ENCODE data around the gene TMEM128.
"Not testable (repeated sequence)": the region's sequence is repeated elsewhere in the genome, so short reads cannot be mapped to it uniquely, and the experiment has no call there.

The TMEM128 gene

DNA sequence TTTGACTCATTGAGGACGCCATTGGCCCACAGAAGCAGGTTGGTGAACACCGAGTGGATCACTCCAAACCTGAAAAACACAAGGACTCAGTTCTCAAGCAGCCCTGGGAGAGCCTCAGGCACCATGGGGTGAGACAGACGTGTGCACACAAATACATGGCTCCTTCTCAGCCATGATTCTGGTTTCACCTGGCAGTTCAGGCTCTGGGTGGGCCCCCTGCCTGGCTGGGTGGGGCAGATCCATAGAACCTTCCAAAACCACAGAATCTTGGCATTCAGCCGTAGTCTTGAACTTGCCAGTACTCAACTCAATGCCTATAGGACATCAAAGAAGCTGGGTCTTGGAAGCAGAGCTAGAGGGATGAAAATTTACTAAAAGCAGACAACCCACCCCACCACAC is 45.5 kb downstream of the TMEM128 start:
- DNase-seq (ENCODE audit: low read depth in 2 of 2), result no peak
- no peak overlapping the region for H3K4me3 ChIP-seq (replicated peaks in 1 of 2; ENCODE audit: low read depth in 2 of 2, low read length in 2 of 2)
- TF ChIP-seq, protein P1, sequence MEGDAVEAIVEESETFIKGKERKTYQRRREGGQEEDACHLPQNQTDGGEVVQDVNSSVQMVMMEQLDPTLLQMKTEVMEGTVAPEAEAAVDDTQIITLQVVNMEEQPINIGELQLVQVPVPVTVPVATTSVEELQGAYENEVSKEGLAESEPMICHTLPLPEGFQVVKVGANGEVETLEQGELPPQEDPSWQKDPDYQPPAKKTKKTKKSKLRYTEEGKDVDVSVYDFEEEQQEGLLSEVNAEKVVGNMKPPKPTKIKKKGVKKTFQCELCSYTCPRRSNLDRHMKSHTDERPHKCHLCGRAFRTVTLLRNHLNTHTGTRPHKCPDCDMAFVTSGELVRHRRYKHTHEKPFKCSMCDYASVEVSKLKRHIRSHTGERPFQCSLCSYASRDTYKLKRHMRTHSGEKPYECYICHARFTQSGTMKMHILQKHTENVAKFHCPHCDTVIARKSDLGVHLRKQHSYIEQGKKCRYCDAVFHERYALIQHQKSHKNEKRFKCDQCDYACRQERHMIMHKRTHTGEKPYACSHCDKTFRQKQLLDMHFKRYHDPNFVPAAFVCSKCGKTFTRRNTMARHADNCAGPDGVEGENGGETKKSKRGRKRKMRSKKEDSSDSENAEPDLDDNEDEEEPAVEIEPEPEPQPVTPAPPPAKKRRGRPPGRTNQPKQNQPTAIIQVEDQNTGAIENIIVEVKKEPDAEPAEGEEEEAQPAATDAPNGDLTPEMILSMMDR (IDR thresholded peaks at IDR 0.05; ENCODE audit: low read depth, low read length), result no peak

DNA sequence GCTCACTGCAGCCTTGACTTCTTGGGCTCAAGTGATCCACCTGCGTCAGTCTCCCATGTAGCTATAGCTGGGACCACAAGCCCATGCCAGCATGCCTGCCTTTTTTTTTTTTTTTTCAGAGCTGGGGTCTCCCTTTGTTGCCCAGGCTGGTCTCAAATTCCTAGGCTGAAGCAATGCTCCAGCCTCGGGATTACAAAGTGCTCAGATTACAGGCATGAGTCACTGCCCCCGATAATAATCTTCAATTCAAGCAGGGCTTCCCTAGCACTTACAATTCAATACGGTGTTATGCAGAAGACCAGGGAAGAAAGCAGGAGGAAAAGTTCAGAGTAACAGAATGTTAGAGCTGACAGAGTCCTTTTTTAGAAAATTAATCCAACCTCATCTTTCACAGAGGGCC is 47.4 kb downstream of the TMEM128 start:
- TF ChIP-seq, protein P1 (IDR thresholded peaks at IDR 0.05; ENCODE audit: low read depth, low read length), result no peak
- DNase-seq (ENCODE audit: low read depth in 2 of 2), result no peak
- no peak overlapping the region for H3K4me3 ChIP-seq (replicated peaks in 1 of 2; ENCODE audit: low read depth in 2 of 2, low read length in 2 of 2)

DNA sequence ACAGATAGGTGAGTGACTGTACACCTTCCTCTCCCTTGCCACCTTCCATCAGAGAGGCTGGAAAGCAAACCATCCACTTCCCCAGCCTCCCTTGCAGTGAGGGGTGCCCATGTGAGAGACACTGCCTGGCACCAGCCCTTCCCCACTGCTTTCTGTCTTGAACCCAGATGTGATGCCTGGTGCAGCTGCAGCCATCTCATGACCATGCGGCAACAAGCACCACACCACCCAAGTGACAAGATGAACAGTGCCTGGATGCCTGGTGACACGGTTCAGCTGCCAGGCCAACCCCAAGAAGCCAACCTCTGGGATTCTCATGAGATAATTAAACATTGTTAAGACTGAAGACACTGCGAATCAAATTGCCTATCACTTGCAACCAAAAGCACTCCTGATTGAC is 52.7 kb downstream of the TMEM128 start:
- DNase-seq (ENCODE audit: low read depth in 2 of 2), result no peak
- TF ChIP-seq, protein P1 (IDR thresholded peaks at IDR 0.05; ENCODE audit: low read depth, low read length), result no peak
- H3K4me3 ChIP-seq (replicated peaks in 1 of 2; ENCODE audit: low read depth in 2 of 2, low read length in 2 of 2), result no peak overlapping the region

DNA sequence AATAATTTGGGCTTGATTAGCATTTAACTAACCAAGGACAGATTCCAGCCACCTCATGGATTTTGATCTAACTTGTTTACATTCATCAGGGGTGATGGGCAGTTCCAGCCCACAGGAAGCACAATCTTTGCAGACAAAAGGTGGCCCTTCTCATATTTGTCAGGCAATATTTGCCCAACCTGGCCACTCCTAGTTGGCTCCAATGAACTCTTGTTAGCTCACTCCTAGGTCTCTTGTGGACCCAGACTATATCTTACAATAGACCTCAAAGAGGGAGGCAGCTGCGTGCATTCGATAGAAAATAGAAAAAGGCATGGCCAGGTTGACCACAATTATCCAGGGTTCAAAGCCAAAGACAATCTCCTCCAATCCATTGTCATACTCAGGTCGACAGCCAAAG is 59.5 kb downstream of the TMEM128 start:
- not testable (repeated sequence) for H3K4me3 ChIP-seq (replicated peaks in 1 of 2; ENCODE audit: low read depth in 2 of 2, low read length in 2 of 2); DNase-seq (ENCODE audit: low read depth in 2 of 2)

Measured in cardiac fibroblast (primary cell).